Measurements from ENCODE around the gene LIN7B. TPM values are rescaled to one million over a fixed set of nuclear protein-coding genes. Genes with fewer than 3 reads are reported as not detected.

LIN7B gene
- total and polyA plus RNA-seq, 2 of the 13 experiments (the other 11 are each of a cell fraction or from before 2014, with no cell fraction given): 5.3 to 7.6 TPM

- TF ChIP-seq ZNF513 (CRISPR knock-in tag; conservative IDR thresholded peaks at IDR 0.05) (0 out of 2 replicates have a peak, but pooled peaks have one; percentile 14), ZNF562 (CRISPR knock-in tag; IDR thresholded peaks at IDR 0.05; ENCODE audit: borderline replicate concordance) (peak; percentile 98), ZNF549 (CRISPR knock-in tag; IDR thresholded peaks at IDR 0.05) (no peak), MATR3 (CRISPR knock-in tag; IDR thresholded peaks at IDR 0.05) (no peak), SRY (CRISPR knock-in tag; IDR thresholded peaks at IDR 0.05) (peak; percentile 99), ZFYVE20 (CRISPR knock-in tag; IDR thresholded peaks at IDR 0.05; ENCODE audit: borderline replicate concordance, low read depth) (peak; percentile 99), ZNF703 (CRISPR knock-in tag; IDR thresholded peaks at IDR 0.05; ENCODE audit: borderline replicate concordance) (peak; percentile 81; the same call in 1 of the 2 replicates), ZNF773 (CRISPR knock-in tag; IDR thresholded peaks at IDR 0.05; ENCODE audit: borderline replicate concordance) (peak; percentile 99), ZNF496 (CRISPR knock-in tag; IDR thresholded peaks at IDR 0.05; ENCODE audit: insufficient replicate concordance) (peak; percentile 62), ZNF383 (CRISPR knock-in tag; IDR thresholded peaks at IDR 0.05; ENCODE audit: borderline replicate concordance) (no peak), ZBTB44 (CRISPR knock-in tag; IDR thresholded peaks at IDR 0.05) (peak; percentile 97), HES4 (CRISPR knock-in tag; IDR thresholded peaks at IDR 0.05; ENCODE audit: borderline replicate concordance) (peak; percentile 99), ZNF569 (CRISPR knock-in tag; IDR thresholded peaks at IDR 0.05; ENCODE audit: borderline replicate concordance) (no peak), ZNF7 (CRISPR knock-in tag; IDR thresholded peaks at IDR 0.05) (peak; percentile 44; the same call in 1 of the 2 replicates), ZNF275 (CRISPR knock-in tag; IDR thresholded peaks at IDR 0.05; ENCODE audit: borderline replicate concordance) (peak; percentile 93; the same call in 1 of the 2 replicates), ASH2L (IDR thresholded peaks at IDR 0.05; ENCODE audit: insufficient read length, low read depth, low read length) (peak; percentile 50), TFDP1 (CRISPR knock-in tag; IDR thresholded peaks at IDR 0.05; ENCODE audit: borderline replicate concordance) (peak; percentile 98), KLF16 (CRISPR knock-in tag; IDR thresholded peaks at IDR 0.05) (peak; percentile 97)
- TF ChIP-seq, protein P1, sequence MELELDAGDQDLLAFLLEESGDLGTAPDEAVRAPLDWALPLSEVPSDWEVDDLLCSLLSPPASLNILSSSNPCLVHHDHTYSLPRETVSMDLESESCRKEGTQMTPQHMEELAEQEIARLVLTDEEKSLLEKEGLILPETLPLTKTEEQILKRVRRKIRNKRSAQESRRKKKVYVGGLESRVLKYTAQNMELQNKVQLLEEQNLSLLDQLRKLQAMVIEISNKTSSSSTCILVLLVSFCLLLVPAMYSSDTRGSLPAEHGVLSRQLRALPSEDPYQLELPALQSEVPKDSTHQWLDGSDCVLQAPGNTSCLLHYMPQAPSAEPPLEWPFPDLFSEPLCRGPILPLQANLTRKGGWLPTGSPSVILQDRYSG (CRISPR knock-in tag; IDR thresholded peaks at IDR 0.05): peak; percentile 99
- TF ChIP-seq, protein P2, sequence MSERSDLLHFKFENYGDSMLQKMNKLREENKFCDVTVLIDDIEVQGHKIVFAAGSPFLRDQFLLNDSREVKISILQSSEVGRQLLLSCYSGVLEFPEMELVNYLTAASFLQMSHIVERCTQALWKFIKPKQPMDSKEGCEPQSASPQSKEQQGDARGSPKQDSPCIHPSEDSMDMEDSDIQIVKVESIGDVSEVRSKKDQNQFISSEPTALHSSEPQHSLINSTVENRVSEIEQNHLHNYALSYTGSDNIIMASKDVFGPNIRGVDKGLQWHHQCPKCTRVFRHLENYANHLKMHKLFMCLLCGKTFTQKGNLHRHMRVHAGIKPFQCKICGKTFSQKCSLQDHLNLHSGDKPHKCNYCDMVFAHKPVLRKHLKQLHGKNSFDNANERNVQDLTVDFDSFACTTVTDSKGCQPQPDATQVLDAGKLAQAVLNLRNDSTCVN (CRISPR knock-in tag; IDR thresholded peaks at IDR 0.05; ENCODE audit: borderline replicate concordance): peak; percentile 95
Observed at GRCh38 chr19:49127674-49128544, 13.7 kb downstream of the LIN7B start (continued).

Measured in HepG2 (cell line).